A549 (cell line): ENCODE data around the gene DNAJC18.

Source experiments
- CBX8 ChIP-seq: fragments of 200-600 bp; sonication (generic); IDR thresholded peaks from 2 replicates; pipeline ENCODE4 v1.6.1; 2016
- EHMT2 ChIP-seq: fragments of 200-600 bp; sonication (generic); IDR thresholded peaks from 2 replicates; pipeline ENCODE4 v1.6.1; 2016; ENCODE audit warnings: antibody characterized with exemption, low read depth, mild to moderate bottlenecking, moderate library complexity
- EP300 ChIP-seq, 2 experiments: fragments of >200 bp; sonication (Bioruptor Twin); formaldehyde crosslinking; IDR thresholded peaks; 2 replicates in 1 of 2; 3 replicates in 1 of 2; pipeline ENCODE4 v1.6.1; 2016 to 2017
- HDAC2 ChIP-seq: fragments of 200-600 bp; sonication (generic); IDR thresholded peaks from 2 replicates; pipeline ENCODE4 v1.6.1; 2016
- HES2 ChIP-seq: fragments of >200 bp; sonication (Bioruptor Twin); formaldehyde crosslinking; IDR thresholded peaks from 2 replicates; pipeline ENCODE4 v1.6.1; 2016
- HOXB13 ChIP-seq: fragments of 250-450 bp; sonication (Bioruptor Pico); IDR thresholded peaks from 2 replicates; pipeline ENCODE4 v1.5.0; 2020; ENCODE audit warnings: low read depth, mild to moderate bottlenecking, moderate library complexity
- MAFK ChIP-seq: fragments of 450-650 bp; IDR thresholded peaks from 2 replicates; pipeline ENCODE4 v1.6.1; 2014; ENCODE audit not compliant: partially characterized antibody
- MYC ChIP-seq: IDR thresholded peaks from 2 replicates; pipeline ENCODE4 v1.6.1; 2012; ENCODE audit warnings: mild to moderate bottlenecking, inconsistent platforms, low read length, improper control_type of control experiment, borderline replicate concordance
- NPAS2 ChIP-seq: fragments of 250-450 bp; sonication (Bioruptor Pico); IDR thresholded peaks from 2 replicates; pipeline ENCODE4 v1.8.0; 2022; ENCODE audit warnings: mild to moderate bottlenecking, moderate library complexity, borderline replicate concordance
- POLR2A ChIP-seq: IDR thresholded peaks from 2 replicates; pipeline ENCODE4 v1.6.1; 2012; ENCODE audit warnings: mild to moderate bottlenecking, low read length
- TF ChIP-seq, protein P1 (sequence below): fragments of >200 bp; sonication (Bioruptor Twin); formaldehyde crosslinking; IDR thresholded peaks from 3 replicates; pipeline ENCODE4 v1.5.1; 2016

- peak; percentile 38 for TF ChIP-seq POLR2A
- TF ChIP-seq, protein P1, sequence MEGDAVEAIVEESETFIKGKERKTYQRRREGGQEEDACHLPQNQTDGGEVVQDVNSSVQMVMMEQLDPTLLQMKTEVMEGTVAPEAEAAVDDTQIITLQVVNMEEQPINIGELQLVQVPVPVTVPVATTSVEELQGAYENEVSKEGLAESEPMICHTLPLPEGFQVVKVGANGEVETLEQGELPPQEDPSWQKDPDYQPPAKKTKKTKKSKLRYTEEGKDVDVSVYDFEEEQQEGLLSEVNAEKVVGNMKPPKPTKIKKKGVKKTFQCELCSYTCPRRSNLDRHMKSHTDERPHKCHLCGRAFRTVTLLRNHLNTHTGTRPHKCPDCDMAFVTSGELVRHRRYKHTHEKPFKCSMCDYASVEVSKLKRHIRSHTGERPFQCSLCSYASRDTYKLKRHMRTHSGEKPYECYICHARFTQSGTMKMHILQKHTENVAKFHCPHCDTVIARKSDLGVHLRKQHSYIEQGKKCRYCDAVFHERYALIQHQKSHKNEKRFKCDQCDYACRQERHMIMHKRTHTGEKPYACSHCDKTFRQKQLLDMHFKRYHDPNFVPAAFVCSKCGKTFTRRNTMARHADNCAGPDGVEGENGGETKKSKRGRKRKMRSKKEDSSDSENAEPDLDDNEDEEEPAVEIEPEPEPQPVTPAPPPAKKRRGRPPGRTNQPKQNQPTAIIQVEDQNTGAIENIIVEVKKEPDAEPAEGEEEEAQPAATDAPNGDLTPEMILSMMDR, result no peak
- no peak for TF ChIP-seq EP300 (IDR thresholded peaks at IDR 0.05)
- no peak for TF ChIP-seq MYC
- TF ChIP-seq NPAS2 (CRISPR knock-in tag), result no peak
- TF ChIP-seq HES2, result no peak
- no peak for TF ChIP-seq CBX8
- no peak for TF ChIP-seq HDAC2
- no peak for TF ChIP-seq MAFK
- no peak for TF ChIP-seq HOXB13 (CRISPR knock-in tag)
- no peak for TF ChIP-seq EHMT2
Measured at GRCh38 chr5:139439013-139439903, at the start of gene DNAJC18.
